Dendritic cell treated with granulocyte-macrophage colony-stimulating factor and Interleukin-4, amounts not matched to agents 40 ng/mL and 50 ng/mL, for 4 days (primary cell): ENCODE data around the gene SERGEF.
"Not testable (repeated sequence)": the region's sequence is repeated elsewhere in the genome, so short reads cannot be mapped to it uniquely, and the experiment has no call there.

Experiments used
- H3K27ac Mint-ChIP-seq: one replicate; pipeline ENCODE4 v1.8.0; 2022; ENCODE audit warnings: mild to moderate bottlenecking, mixed read lengths
- H3K27me3 Mint-ChIP-seq: one replicate; pipeline ENCODE4 v1.8.0; 2022; ENCODE audit warnings: mild to moderate bottlenecking, mixed read lengths
- H3K36me3 Mint-ChIP-seq: one replicate; pipeline ENCODE4 v1.8.0; 2022; ENCODE audit warnings: low read depth, mixed read lengths
- H3K4me1 Mint-ChIP-seq: one replicate; pipeline ENCODE4 v1.8.0; 2022; ENCODE audit warnings: low read depth, mixed read lengths
- H3K4me3 Mint-ChIP-seq: one replicate; pipeline ENCODE4 v1.8.0; 2022; ENCODE audit warnings: mild to moderate bottlenecking, moderate library complexity, mixed read lengths
- H3K9me3 Mint-ChIP-seq: one replicate; pipeline ENCODE4 v1.8.0; 2022; ENCODE audit warnings: mixed read lengths
- intact Hi-C: fragments of 100-400 bp; cut with micrococcal nuclease; formaldehyde crosslinking; loops from one replicate; pipeline ENCODE4 v1.15.0; 2022

SERGEF gene

GRCh38 chr11:17898071-17898470 lies 114.8 kb downstream of the SERGEF start:
- no peaks in the 10 kb centered on the region for H3K36me3 Mint-ChIP-seq
- H3K4me3 Mint-ChIP-seq = no peak overlapping the region
- no peaks in the 10 kb centered on the region for H3K9me3 Mint-ChIP-seq
- H3K4me1 Mint-ChIP-seq = no peaks in the 10 kb centered on the region
- intact Hi-C loops = no loop called here
- H3K27ac Mint-ChIP-seq = no peak overlapping the region
- no peaks in the 10 kb centered on the region for H3K27me3 Mint-ChIP-seq

GRCh38 chr11:17897495-17897894 lies 115.4 kb downstream of the SERGEF start:
- Mint-ChIP-seq H3K9me3 (no peaks in the 10 kb centered on the region), H3K27ac (no peak overlapping the region), H3K4me3 (no peak overlapping the region), H3K4me1 (no peaks in the 10 kb centered on the region), H3K27me3 (no peaks in the 10 kb centered on the region), H3K36me3 (peaks cover 5% of the 10 kb centered on the region)
- intact Hi-C loops = no loop called here

- H3K4me1 Mint-ChIP-seq, H3K4me3 Mint-ChIP-seq, intact Hi-C loops, H3K36me3 Mint-ChIP-seq, H3K27me3 Mint-ChIP-seq, H3K27ac Mint-ChIP-seq, H3K9me3 Mint-ChIP-seq: not testable (repeated sequence)
Measured at GRCh38 chr11:17896496-17897151, 116.2 kb downstream of the SERGEF start.

- Mint-ChIP-seq H3K4me3 (no peak overlapping the region), H3K36me3 (peaks cover 7% of the 10 kb centered on the region), H3K4me1 (no peaks in the 10 kb centered on the region), H3K9me3 (no peaks in the 10 kb centered on the region), H3K27me3 (no peaks in the 10 kb centered on the region), H3K27ac (no peak overlapping the region)
- intact Hi-C loops = no loop called here
Measured at GRCh38 chr11:17894929-17895658, 117.8 kb downstream of the SERGEF start.

- Mint-ChIP-seq H3K27me3 (no peaks in the 10 kb centered on the region), H3K4me3 (no peak overlapping the region), H3K4me1 (no peaks in the 10 kb centered on the region), H3K9me3 (no peaks in the 10 kb centered on the region), H3K36me3 (peaks cover 7% of the 10 kb centered on the region), H3K27ac (no peak overlapping the region)
- intact Hi-C loops = no loop called here
Measured at GRCh38 chr11:17892409-17892808, 120.4 kb downstream of the SERGEF start.

GRCh38 chr11:17890325-17890724 lies 122.5 kb downstream of the SERGEF start:
- H3K4me3 Mint-ChIP-seq = no peak overlapping the region
- H3K27ac Mint-ChIP-seq = no peak overlapping the region
- H3K27me3 Mint-ChIP-seq = no peaks in the 10 kb centered on the region
- H3K4me1 Mint-ChIP-seq = no peaks in the 10 kb centered on the region
- intact Hi-C loops = no loop called here
- peaks cover 7% of the 10 kb centered on the region for H3K36me3 Mint-ChIP-seq
- H3K9me3 Mint-ChIP-seq = no peaks in the 10 kb centered on the region

GRCh38 chr11:17887779-17888178 lies 125.1 kb downstream of the SERGEF start:
- Mint-ChIP-seq H3K4me1 (no peaks in the 10 kb centered on the region), H3K27ac (no peak overlapping the region), H3K27me3 (no peaks in the 10 kb centered on the region), H3K9me3 (no peaks in the 10 kb centered on the region), H3K36me3 (peaks cover 5% of the 10 kb centered on the region), H3K4me3 (no peak overlapping the region)
- intact Hi-C loops = no loop called here

- no peaks in the 10 kb centered on the region for H3K36me3 Mint-ChIP-seq
- no peak overlapping the region for H3K4me3 Mint-ChIP-seq
- H3K9me3 Mint-ChIP-seq = no peaks in the 10 kb centered on the region
- intact Hi-C loops = no loop called here
- no peak overlapping the region for H3K27ac Mint-ChIP-seq
- H3K27me3 Mint-ChIP-seq = no peaks in the 10 kb centered on the region
- H3K4me1 Mint-ChIP-seq = no peaks in the 10 kb centered on the region
Measured at GRCh38 chr11:17883946-17884345, 128.9 kb downstream of the SERGEF start.

GRCh38 chr11:17883057-17883456 lies 129.8 kb downstream of the SERGEF start:
- no peak overlapping the region for H3K27ac Mint-ChIP-seq
- intact Hi-C loops = no loop called here

GRCh38 chr11:17878743-17879142 lies 134.1 kb downstream of the SERGEF start:
- H3K27ac Mint-ChIP-seq = no peak overlapping the region
- intact Hi-C loops = no loop called here

More at GRCh38 chr11:17883057-17883456, 129.8 kb downstream of the SERGEF start:
- no peaks in the 10 kb centered on the region for H3K9me3 Mint-ChIP-seq
- peaks cover 2% of the 10 kb centered on the region for H3K36me3 Mint-ChIP-seq
- no peaks in the 10 kb centered on the region for H3K4me1 Mint-ChIP-seq
- no peak overlapping the region for H3K4me3 Mint-ChIP-seq
- no peaks in the 10 kb centered on the region for H3K27me3 Mint-ChIP-seq

GRCh38 chr11:17877886-17878285 lies 135.0 kb downstream of the SERGEF start:
- Mint-ChIP-seq H3K27me3 (no peaks in the 10 kb centered on the region), H3K4me3 (no peak overlapping the region), H3K9me3 (no peaks in the 10 kb centered on the region), H3K4me1 (peaks cover 7% of the 10 kb centered on the region), H3K27ac (no peak overlapping the region), H3K36me3 (peaks cover 15% of the 10 kb centered on the region)
- intact Hi-C loops = no loop called here

More at GRCh38 chr11:17878743-17879142, 134.1 kb downstream of the SERGEF start:
- no peaks in the 10 kb centered on the region for H3K9me3 Mint-ChIP-seq
- H3K36me3 Mint-ChIP-seq = peaks cover 10% of the 10 kb centered on the region
- no peaks in the 10 kb centered on the region for H3K27me3 Mint-ChIP-seq
- H3K4me3 Mint-ChIP-seq = no peak overlapping the region
- H3K4me1 Mint-ChIP-seq = peaks cover 7% of the 10 kb centered on the region

- intact Hi-C loops = no loop called here
- no peaks in the 10 kb centered on the region for H3K27me3 Mint-ChIP-seq
- no peaks in the 10 kb centered on the region for H3K9me3 Mint-ChIP-seq
- H3K4me3 Mint-ChIP-seq = no peak overlapping the region
- H3K4me1 Mint-ChIP-seq = peaks cover 7% of the 10 kb centered on the region
- peaks cover 15% of the 10 kb centered on the region for H3K36me3 Mint-ChIP-seq
- H3K27ac Mint-ChIP-seq = no peak overlapping the region
Measured at GRCh38 chr11:17876827-17877226, 136.0 kb downstream of the SERGEF start.

- H3K4me3 Mint-ChIP-seq = no peak overlapping the region
- no peak overlapping the region for H3K27ac Mint-ChIP-seq
- intact Hi-C loops = no loop called here
- peaks cover 19% of the 10 kb centered on the region for H3K36me3 Mint-ChIP-seq
- no peaks in the 10 kb centered on the region for H3K9me3 Mint-ChIP-seq
- H3K4me1 Mint-ChIP-seq = peaks cover 7% of the 10 kb centered on the region
- no peaks in the 10 kb centered on the region for H3K27me3 Mint-ChIP-seq
Measured at GRCh38 chr11:17875891-17876290, 137.0 kb downstream of the SERGEF start.

- no peak overlapping the region for H3K27ac Mint-ChIP-seq
- peaks cover 31% of the 10 kb centered on the region for H3K36me3 Mint-ChIP-seq
- H3K27me3 Mint-ChIP-seq = no peaks in the 10 kb centered on the region
- no peak overlapping the region for H3K4me3 Mint-ChIP-seq
- peaks cover 7% of the 10 kb centered on the region for H3K4me1 Mint-ChIP-seq
- intact Hi-C loops = no loop called here
- H3K9me3 Mint-ChIP-seq = peaks cover 14% of the 10 kb centered on the region
Measured at GRCh38 chr11:17873586-17873985, 139.3 kb downstream of the SERGEF start.

GRCh38 chr11:17868398-17868797 lies 144.4 kb downstream of the SERGEF start:
- intact Hi-C loops, H3K4me1 Mint-ChIP-seq, H3K27me3 Mint-ChIP-seq, H3K4me3 Mint-ChIP-seq, H3K27ac Mint-ChIP-seq: not testable (repeated sequence)
- Mint-ChIP-seq H3K36me3 (peaks cover 27% of the 10 kb centered on the region), H3K9me3 (peaks cover 20% of the 10 kb centered on the region)
